Small intestine (tissue), 7 donors: ENCODE measurements around the gene JMJD6. TPM values are rescaled to one million over a fixed set of nuclear protein-coding genes. Genes with fewer than 3 reads are reported as not detected.
A peak's percentile ranks its signal among the peaks of the same experiment; 100 is the strongest.

Experiments used
- DNase-seq, 2 donors: peaks; one replicate each; pipeline versions ENCODE4 v3.0.0 to v3.0.0-alpha.2; 2013
- FAIRE-seq: peaks from 2 replicates; lab custom pipeline; 2012; peaks lifted over from hg19 to GRCh38; lab: Jason Lieb, UNC
- H3K27ac ChIP-seq, 3 donors: one replicate each; pipeline ENCODE4 v1.5.1; 2013; ENCODE audit warnings: low read length in 2 of 3, mild to moderate bottlenecking in 2 of 3, control low read depth in 1 of 3, inconsistent platforms in 1 of 3, low read depth in 1 of 3, moderate library complexity in 1 of 3
- H3K27me3 ChIP-seq, 3 donors: one replicate each; pipeline ENCODE4 v1.6.1; 2013; ENCODE audit warnings: low read length in 3 of 3, inconsistent platforms in 1 of 3; ENCODE audit not compliant: control insufficient read depth in 3 of 3, insufficient read depth in 3 of 3
- H3K36me3 ChIP-seq, 3 donors: one replicate each; pipeline ENCODE4 v1.6.1; 2013; ENCODE audit warnings: low read length in 3 of 3, inconsistent platforms in 1 of 3, low read depth in 1 of 3, mild to moderate bottlenecking in 1 of 3, moderate library complexity in 1 of 3; ENCODE audit not compliant: control insufficient read depth in 3 of 3, insufficient read depth in 2 of 3
- H3K4me1 ChIP-seq, 3 donors: one replicate each; pipeline ENCODE4 v1.6.1; 2013; ENCODE audit warnings: low read length in 2 of 3, inconsistent platforms in 1 of 3, low read depth in 1 of 3, mild to moderate bottlenecking in 1 of 3, moderate library complexity in 1 of 3; ENCODE audit not compliant: control insufficient read depth in 3 of 3, insufficient read depth in 2 of 3
- H3K4me3 ChIP-seq, 3 donors: one replicate each; pipeline ENCODE4 v1.5.1; 2013; ENCODE audit warnings: low read length in 3 of 3, control low read depth in 1 of 3, inconsistent platforms in 1 of 3, low read depth in 1 of 3, mild to moderate bottlenecking in 1 of 3, moderate library complexity in 1 of 3
- H3K9me3 ChIP-seq, 2 donors: one replicate each; pipeline ENCODE4 v1.6.1; 2013; ENCODE audit warnings: low read depth in 1 of 2, low read length in 1 of 2; ENCODE audit not compliant: control insufficient read depth in 2 of 2, insufficient read depth in 1 of 2
- WGBS, 3 donors: extraction: QIAGEN DNeasy Blood & Tissue Kit; methylation state at CpG; one replicate each; pipeline ENCODE4 v1.1.7; 2013; 5-methylcytosine and 5-hydroxymethylcytosine counted together
- polyA plus RNA-seq, 4 donors: library from polyadenylated mRNA; stranded (reverse) in 3 of 4; unstranded in 1 of 4; fragments of 200-250 nt in 3 of 4; fragments of 120-200 nt in 1 of 4; gene quantifications; one replicate each; pipeline versions ENCODE4 v1.2.1 to v1.2.3, GENCODE V29; 2013
- donor health status: healthy with polysubstance abuse.
- donor health status: control.
- donor health status: control.
- donor health status: Bipolar disorder and iron deficiency.
- donor health status: healthy.

Gene JMJD6
- polyA plus RNA-seq, 4 donors = 24.2 to 56.6 (median 39.1) TPM

DNA sequence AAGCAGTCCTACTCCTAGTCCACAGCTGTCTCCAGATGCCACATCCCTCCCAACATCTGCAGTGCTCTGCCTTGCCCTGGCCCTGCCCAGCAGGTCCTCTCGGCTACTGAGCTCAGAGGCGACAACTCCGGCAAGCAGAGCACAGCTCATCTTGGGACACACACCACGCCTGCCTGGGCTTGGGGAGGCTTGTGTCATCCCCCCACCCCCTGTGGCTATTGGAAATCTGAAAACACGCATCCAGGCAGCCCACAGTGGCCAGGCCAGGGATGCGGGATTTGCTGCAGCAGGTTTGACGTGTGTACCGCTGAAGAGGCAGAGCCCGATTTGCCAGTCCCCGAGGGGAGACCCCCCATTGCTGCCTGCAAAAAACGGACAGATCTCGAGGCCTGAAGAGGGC, 41.0 kb downstream of the JMJD6 start:
- no peak overlapping the region for H3K27ac ChIP-seq
- no peak overlapping the region for H3K4me3 ChIP-seq
- 81 to 92% (median 87%) methylated on average over 12 of the region's 12 CpGs for WGBS, 3 donors
- no peaks in the 10 kb centered on the region for H3K27me3 ChIP-seq
- no peaks in the 10 kb centered on the region for H3K9me3 ChIP-seq
- FAIRE-seq (no peak), DNase-seq (no peak)
- H3K4me1 ChIP-seq = peaks cover 0 to 22% (median 0%) of the 10 kb centered on the region in 3 donors
- peaks cover 0 to 37% (median 0%) of the 10 kb centered on the region in 3 donors for H3K36me3 ChIP-seq

DNA sequence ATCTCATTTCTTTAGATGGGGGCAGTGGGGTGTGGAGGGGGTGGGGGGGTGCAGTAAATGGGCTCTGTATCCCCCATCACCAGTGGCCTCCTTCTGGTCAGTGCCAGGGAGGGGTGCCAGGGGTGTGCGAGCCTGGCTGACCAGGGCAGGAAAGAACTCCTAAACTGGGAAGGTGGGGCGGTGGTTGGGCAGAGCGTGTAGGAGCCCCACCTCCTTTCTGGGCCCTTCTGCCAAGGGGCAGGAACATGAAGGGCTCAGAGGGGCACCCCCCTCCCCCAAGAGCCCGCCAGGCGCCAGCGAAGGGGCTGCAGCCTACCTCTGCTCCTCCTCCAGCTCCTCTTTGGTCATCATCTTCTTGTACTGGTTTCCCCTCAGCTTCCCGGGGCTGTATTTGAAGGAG, 41.6 kb downstream of the JMJD6 start:
- H3K4me3 ChIP-seq = no peak overlapping the region
- peaks cover 0 to 37% (median 0%) of the 10 kb centered on the region in 3 donors for H3K36me3 ChIP-seq
- no peaks in the 10 kb centered on the region for H3K9me3 ChIP-seq
- no peak overlapping the region for H3K27ac ChIP-seq
- no peaks in the 10 kb centered on the region for H3K27me3 ChIP-seq
- peaks cover 0 to 22% (median 0%) of the 10 kb centered on the region in 3 donors for H3K4me1 ChIP-seq
- DNase-seq = no peak
- 84 to 94% (median 87%) methylated on average over 7 of the region's 7 CpGs for WGBS, 3 donors
- FAIRE-seq = no peak

DNA sequence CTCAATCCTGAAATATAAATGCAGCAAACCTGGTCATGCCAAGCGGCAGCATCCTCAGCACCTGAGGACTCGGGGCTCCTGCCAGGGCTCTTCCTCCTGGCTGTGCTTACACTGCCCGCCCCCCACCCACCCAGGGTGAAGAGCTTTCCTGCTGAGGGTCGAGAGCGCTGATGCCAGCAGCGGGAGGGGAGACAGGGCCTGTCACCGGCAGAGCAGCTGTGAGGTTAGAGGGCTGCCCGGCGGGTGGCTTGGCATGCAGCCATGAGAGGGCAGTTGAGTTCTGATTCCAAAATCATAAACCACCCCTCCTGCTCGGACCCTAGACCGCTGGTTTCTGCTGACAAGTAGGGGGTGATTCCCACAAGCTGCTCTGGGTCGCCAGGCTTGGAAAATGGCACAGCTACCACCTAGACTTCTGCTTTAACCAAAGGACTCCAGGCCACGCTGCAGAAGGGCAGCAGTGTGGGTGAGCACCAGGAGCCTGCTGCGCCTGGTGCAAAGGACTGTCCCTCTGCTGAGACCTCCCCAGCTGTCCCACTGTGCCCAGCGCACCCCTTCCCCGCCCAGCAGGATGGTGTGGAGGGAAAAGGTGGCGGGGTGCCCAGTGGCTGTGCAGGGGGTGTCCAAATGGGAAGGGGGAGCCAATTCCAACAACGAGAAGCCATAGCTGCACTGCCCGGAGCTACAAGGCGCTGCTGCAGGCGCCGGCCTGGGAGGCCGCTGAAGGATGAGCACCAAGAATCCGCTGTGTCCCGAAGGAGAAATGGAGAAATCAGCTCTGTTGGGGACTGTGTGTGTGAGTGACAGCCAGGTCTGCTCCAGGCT, 42.3 kb downstream of the JMJD6 start:
- Histone ChIP-seq H3K4me1 (peaks cover 0 to 22% (median 0%) of the 10 kb centered on the region in 3 donors), H3K9me3 (no peaks in the 10 kb centered on the region), H3K27me3 (no peaks in the 10 kb centered on the region), H3K4me3 (no peak overlapping the region), H3K27ac (no peak overlapping the region), H3K36me3 (peaks cover 0 to 37% (median 0%) of the 10 kb centered on the region in 3 donors)
- DNase-seq (no peak), FAIRE-seq (no peak)
- 78 to 84% (median 84%) methylated on average over 25 of the region's 25 CpGs for WGBS, 3 donors

DNA sequence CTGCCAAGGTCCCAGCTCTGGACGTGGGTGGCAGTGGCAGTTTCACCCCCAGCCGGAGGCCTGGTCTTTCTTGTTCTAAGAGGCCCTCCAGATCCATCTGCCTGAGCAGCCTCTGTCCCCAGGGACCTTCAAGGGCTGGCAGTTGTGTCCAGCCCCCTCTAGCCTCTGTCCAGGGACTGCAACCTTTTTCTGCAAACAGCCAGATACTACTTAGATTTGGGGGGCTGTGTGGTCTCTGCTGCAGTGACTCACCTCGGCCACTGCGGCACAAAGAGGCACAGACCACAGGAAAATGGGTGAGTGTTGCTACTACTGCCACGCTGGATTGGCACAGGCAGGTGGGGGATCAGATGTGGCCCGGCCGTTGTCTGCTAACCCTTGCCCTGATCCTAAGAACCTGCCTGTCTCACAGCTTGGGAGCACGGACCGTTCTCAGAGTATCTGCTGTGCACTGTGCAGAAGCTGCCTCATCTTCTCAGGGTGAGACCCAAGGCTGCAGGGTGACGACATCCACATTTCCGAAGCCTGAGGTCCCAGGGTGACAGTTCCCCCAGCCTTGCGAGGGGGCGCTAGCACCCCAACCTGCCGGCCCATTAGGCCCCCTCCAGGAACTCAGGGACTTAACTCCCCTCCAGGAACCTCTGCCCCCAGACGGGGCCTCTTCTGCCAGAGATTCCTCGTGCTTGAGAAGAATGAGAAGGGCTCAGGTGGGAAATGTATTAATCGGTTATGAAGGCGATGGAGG, 43.2 kb downstream of the JMJD6 start:
- DNase-seq = no peak
- H3K4me3 ChIP-seq = no peak overlapping the region
- no peaks in the 10 kb centered on the region for H3K9me3 ChIP-seq
- no peaks in the 10 kb centered on the region for H3K27me3 ChIP-seq
- 74 to 82% (median 80%) methylated on average over 18 of the region's 18 CpGs for WGBS, 3 donors
- H3K4me1 ChIP-seq = peaks cover 0 to 14% (median 0%) of the 10 kb centered on the region in 3 donors
- H3K36me3 ChIP-seq = peaks cover 0 to 40% (median 0%) of the 10 kb centered on the region in 3 donors
- H3K27ac ChIP-seq = no peak overlapping the region
- no peak for FAIRE-seq

DNA sequence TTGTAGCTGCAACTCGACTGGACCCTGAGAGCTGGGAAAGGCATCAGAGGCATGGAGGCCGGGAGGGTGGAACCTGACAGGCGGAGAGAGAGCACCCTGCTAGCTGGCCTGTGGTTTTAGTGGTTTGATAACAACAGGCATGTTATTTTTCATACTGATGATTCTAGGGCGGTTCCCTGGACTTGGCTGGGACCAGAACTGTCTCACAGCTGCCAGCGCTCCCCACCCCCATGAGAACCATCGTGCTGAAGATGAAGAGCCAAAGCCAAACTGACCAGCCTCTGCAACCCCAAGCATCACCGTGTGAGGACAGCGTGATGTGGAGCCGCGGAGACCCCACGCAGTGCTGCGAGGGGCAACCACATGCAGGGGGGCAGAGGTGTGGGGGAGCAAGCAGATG, 44.1 kb downstream of the JMJD6 start:
- FAIRE-seq = no peak
- 74 to 89% (median 86%) methylated on average over 12 of the region's 12 CpGs for WGBS, 3 donors
- H3K36me3 ChIP-seq = peaks cover 0 to 45% (median 0%) of the 10 kb centered on the region in 3 donors
- no peaks in the 10 kb centered on the region for H3K27me3 ChIP-seq
- no peaks in the 10 kb centered on the region for H3K9me3 ChIP-seq
- H3K4me1 ChIP-seq = peaks cover 0 to 9% (median 0%) of the 10 kb centered on the region in 3 donors
- DNase-seq = no peak
- H3K27ac ChIP-seq = no peak overlapping the region
- H3K4me3 ChIP-seq = no peak overlapping the region

DNA sequence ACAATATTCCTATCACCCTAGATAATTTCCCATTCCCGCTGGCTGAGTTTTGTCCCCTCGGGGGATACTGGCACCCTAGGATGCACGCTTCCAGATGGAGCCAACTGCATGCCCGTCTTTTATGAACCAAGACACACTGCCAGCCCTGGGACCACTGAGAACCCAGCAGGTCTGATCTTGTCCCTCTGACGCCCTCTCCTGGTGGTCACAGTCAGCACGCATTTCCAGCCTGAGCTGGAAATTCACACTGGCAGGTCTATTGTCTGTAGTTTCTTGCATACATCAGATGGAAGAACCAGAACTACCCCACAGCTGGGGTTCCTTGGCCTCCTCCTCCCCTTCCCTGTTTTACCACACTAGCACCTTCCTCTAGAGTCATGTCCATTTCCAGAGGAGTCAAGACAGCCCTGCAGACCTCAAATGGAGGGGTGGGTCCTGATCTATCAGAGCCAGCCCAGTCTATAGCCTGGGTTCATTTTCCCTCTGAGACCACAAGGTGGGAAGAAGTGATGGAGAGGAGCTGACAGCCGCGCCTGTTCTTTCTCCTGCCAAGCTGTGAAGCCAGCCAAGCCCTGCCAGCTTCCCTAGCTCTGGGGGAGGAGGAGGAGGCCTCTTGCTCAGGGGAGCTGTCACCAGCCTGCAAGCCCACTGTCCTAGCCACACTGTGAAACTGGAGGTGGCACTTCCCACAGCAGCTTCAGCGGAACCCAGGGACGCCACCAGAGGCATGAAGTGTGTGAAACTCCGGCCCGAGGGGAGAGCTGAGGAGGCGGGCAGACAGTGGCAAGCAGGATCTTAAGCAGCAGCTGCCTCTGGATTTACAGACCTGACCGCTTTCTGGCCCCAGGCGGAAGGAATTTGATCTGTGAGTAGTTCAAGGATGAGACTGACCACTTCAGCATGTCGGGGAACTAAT, 44.9 kb downstream of the JMJD6 start:
- Histone ChIP-seq H3K4me3 (no peak overlapping the region), H3K27ac (peak overlapping the region in 1 of 3 donors; percentile 13), H3K36me3 (peaks cover 0 to 45% (median 0%) of the 10 kb centered on the region in 3 donors), H3K9me3 (no peaks in the 10 kb centered on the region), H3K27me3 (no peaks in the 10 kb centered on the region), H3K4me1 (peaks cover 0 to 5% (median 0%) of the 10 kb centered on the region in 3 donors)
- FAIRE-seq (no peak), DNase-seq (peak; percentile 76 to 83)
- WGBS, 3 donors = 58 to 66% (median 59%) methylated on average over 16 of the region's 16 CpGs

DNA sequence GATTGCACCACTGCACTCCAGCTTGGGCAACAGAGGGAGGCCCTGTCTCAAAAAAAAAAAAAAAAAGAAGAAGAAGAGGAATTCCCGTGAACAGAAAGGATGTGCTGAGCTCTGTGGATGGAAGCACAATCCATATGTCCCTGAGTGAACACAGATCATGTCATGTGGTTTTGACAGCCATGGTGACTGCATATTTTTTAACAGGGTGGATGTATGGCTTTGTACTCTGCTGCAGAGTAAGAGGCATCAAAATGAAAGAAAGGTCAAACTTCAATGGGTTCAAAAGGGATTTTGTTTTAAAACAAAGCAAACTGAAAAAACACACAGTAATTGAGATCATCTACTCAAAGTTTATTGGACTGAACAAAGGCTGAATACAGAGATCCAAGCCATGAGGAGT, 47.2 kb downstream of the JMJD6 start:
- Histone ChIP-seq H3K4me1 (peaks cover 0 to 2% (median 0%) of the 10 kb centered on the region in 3 donors), H3K27me3 (no peaks in the 10 kb centered on the region), H3K36me3 (peaks cover 0 to 35% (median 0%) of the 10 kb centered on the region in 3 donors), H3K9me3 (no peaks in the 10 kb centered on the region), H3K4me3 (no peak overlapping the region), H3K27ac (no peak overlapping the region)
- WGBS, 3 donors = 72 to 85% (median 75%) methylated on average over 1 of the region's 1 CpG
- DNase-seq = no peak
- no peak for FAIRE-seq
